Osteoblast (primary cell): Measurements from ENCODE around the gene ALX3. TPM values are rescaled to one million over a fixed set of nuclear protein-coding genes. Genes with fewer than 3 reads are reported as not detected.

Experiments used
- DNase-seq: peaks from one replicate; pipeline ENCODE4 v3.0.0; 2011; ENCODE audit warnings: low spot score, mixed read lengths; ENCODE audit not compliant: insufficient read length; ENCODE audit errors: missing footprints
- H2AFZ ChIP-seq: 2 replicates; pipeline ENCODE4 v1.6.0; 2011; ENCODE audit warnings: mild to moderate bottlenecking, low read length
- H3K27ac ChIP-seq: 2 replicates; pipeline ENCODE4 v1.5.1; 2011; ENCODE audit warnings: mild to moderate bottlenecking, low read depth, low read length, moderate library complexity
- H3K27me3 ChIP-seq: 2 replicates; pipeline ENCODE4 v1.6.0; 2012; ENCODE audit warnings: mild to moderate bottlenecking, control low read depth, inconsistent platforms, low read length, moderate library complexity; ENCODE audit not compliant: insufficient read depth
- H3K36me3 ChIP-seq: 2 replicates; pipeline ENCODE4 v1.5.1; 2011; ENCODE audit warnings: mild to moderate bottlenecking, low read length, control low read depth, moderate library complexity; ENCODE audit not compliant: insufficient read depth
- H3K4me1 ChIP-seq: 2 replicates; pipeline ENCODE4 v1.5.1; 2011; ENCODE audit warnings: mild to moderate bottlenecking, low read length, control low read depth, moderate library complexity; ENCODE audit not compliant: insufficient read depth
- H3K4me2 ChIP-seq: 2 replicates; pipeline ENCODE4 v1.6.0; 2011; ENCODE audit warnings: mild to moderate bottlenecking, low read length; ENCODE audit not compliant: insufficient read depth
- H3K4me3 ChIP-seq: fragments of 200-600 bp; sonication (generic); 3 replicates; pipeline ENCODE4 v1.5.1; 2012; ENCODE audit warnings: mild to moderate bottlenecking, low read length, inconsistent platforms; ENCODE audit not compliant: insufficient read depth
- H3K79me2 ChIP-seq: 2 replicates; pipeline ENCODE4 v1.6.0; 2012; ENCODE audit warnings: mild to moderate bottlenecking, low read length, control low read depth, inconsistent platforms; ENCODE audit not compliant: insufficient read depth
- H3K9me3 ChIP-seq: 2 replicates; pipeline ENCODE4 v1.5.1; 2011; ENCODE audit warnings: low read depth, low read length, control low read depth
- H4K20me1 ChIP-seq: 2 replicates; pipeline ENCODE4 v1.6.0; 2012; ENCODE audit warnings: mild to moderate bottlenecking, low read length, control low read depth; ENCODE audit not compliant: insufficient read depth
- total RNA-seq: library from RNA; depleted of rRNA; stranded (reverse); fragments of >200 nt; gene quantifications from 2 replicates; pipeline ENCODE4 v1.2.3, GENCODE V29; 2012
- TF ChIP-seq, protein P1 (sequence below): IDR thresholded peaks from 2 replicates; pipeline ENCODE4 v1.5.1; 2011; ENCODE audit warnings: mild to moderate bottlenecking, low read depth, low read length, moderate library complexity; ENCODE audit errors: extremely low read depth

Gene ALX3
- total RNA-seq, 1 donor, result not detected

DNA sequence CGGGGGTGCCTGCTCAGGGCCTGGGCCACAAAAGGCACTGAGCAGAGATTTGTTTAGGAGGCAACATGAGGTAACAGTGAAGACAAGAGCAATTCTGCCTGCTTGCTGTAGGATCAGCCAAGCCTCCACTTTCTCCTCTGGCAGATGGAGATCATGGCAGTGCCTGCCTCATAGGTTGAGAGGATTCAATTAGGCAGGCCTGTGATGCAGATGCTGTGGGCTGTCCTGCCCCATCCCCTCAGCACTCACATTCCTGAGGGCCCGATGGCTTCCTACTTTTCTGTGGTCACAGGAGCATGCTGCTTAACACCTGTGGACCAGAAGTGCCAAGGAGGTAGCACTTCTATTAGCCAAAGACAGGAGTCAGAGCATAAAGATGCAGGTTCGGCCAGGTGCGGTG is 40.6 kb upstream of the ALX3 start:
- Histone ChIP-seq H3K79me2 (no peaks in the 10 kb centered on the region), H3K27me3 (peaks cover 26% of the 10 kb centered on the region), H3K36me3 (no peaks in the 10 kb centered on the region), H3K9me3 (no peaks in the 10 kb centered on the region), H3K4me3 (no peak overlapping the region), H2AFZ (no peak overlapping the region), H3K4me1 (peaks cover 6% of the 10 kb centered on the region), H4K20me1 (no peaks in the 10 kb centered on the region), H3K4me2 (no peak overlapping the region), H3K27ac (no peak overlapping the region)
- TF ChIP-seq, protein P1, sequence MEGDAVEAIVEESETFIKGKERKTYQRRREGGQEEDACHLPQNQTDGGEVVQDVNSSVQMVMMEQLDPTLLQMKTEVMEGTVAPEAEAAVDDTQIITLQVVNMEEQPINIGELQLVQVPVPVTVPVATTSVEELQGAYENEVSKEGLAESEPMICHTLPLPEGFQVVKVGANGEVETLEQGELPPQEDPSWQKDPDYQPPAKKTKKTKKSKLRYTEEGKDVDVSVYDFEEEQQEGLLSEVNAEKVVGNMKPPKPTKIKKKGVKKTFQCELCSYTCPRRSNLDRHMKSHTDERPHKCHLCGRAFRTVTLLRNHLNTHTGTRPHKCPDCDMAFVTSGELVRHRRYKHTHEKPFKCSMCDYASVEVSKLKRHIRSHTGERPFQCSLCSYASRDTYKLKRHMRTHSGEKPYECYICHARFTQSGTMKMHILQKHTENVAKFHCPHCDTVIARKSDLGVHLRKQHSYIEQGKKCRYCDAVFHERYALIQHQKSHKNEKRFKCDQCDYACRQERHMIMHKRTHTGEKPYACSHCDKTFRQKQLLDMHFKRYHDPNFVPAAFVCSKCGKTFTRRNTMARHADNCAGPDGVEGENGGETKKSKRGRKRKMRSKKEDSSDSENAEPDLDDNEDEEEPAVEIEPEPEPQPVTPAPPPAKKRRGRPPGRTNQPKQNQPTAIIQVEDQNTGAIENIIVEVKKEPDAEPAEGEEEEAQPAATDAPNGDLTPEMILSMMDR, result no peak
- no peak for DNase-seq

DNA sequence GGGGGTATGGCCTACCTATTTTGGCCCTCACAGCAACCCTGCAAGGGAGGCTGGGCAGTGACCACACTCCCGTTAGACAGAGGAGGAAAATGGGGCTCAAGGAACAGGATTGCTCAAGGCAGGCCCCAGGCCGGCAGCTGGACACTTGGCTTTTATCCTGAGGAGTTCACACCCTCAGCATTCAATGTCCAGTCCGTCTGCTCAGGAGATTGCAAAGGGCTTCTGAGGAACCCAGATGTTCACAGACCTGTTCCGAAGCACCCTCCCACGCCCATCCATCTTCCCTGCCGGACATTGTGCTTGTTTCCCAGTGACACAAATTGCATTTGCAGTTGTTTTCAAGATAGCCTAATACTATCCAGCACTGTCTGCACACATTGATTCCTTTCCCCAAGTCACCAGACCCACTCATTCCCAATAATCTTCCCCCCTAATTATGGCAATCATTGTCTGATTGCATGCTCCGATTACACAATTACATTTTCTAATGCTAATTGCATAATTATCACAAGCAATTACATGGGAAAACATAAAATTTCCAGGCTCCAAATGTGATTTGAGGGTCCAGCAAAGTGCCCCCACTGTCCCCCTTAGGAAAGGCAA is 37.5 kb upstream of the ALX3 start:
- H3K4me2 ChIP-seq, result no peak overlapping the region

DNA sequence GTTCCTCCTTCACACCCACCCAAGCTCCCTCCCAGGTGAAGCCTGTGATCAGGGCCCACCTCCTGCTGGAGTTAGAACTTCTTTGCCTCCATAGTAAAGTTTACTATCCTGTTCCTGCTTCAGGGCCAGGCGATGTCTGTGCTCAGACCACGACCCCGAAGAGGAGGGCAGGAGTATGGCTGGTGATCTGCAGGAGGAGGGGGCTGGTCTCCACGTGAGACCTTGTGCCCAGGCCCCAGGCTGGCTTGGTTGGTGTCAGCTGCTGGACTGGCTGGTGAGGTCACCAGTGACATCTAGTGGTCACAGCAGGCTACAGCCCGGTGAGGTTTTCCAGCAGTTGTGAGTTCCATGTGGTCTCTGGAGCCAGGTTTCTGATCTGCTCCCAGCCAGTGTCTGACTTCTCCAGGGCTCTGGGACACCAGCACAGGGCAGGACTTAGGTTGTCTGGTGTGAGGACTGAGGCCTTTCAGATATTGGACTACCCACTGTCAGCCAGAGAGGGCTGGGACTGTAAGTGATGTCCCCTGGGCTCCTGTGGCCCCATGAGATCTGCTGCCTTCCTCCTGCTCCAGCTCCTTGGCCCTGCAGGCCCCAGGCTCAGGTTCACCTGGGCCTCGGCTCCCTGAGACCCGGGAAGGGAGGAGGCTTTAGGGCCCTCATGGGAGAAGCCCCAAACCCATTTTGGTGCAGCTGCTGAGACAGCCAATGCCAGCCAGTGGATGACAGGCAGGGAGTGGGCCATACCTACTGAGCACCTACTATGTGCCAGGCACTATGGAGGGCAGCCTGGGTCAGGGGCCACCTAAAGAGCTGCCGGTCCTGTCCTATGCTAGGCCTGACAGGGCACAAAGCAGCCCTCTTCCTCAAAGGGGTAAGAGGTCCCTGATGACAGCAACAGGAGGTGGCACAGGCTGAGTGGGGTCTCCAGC is 35.8 kb upstream of the ALX3 start:
- DNase-seq, result peak; percentile 97
- no peaks in the 10 kb centered on the region for H3K36me3 ChIP-seq

More for the DNA sequence above, 37.5 kb upstream of the ALX3 start:
- H3K9me3 ChIP-seq, result no peaks in the 10 kb centered on the region
- no peaks in the 10 kb centered on the region for H3K36me3 ChIP-seq
- H3K4me3 ChIP-seq, result no peak overlapping the region
- no peaks in the 10 kb centered on the region for H3K79me2 ChIP-seq
- H3K27ac ChIP-seq, result no peak overlapping the region
- H4K20me1 ChIP-seq, result no peaks in the 10 kb centered on the region
- TF ChIP-seq, protein P1, result no peak
- DNase-seq, result no peak
- no peak overlapping the region for H2AFZ ChIP-seq
- peaks cover 4% of the 10 kb centered on the region for H3K27me3 ChIP-seq
- H3K4me1 ChIP-seq, result peaks cover 6% of the 10 kb centered on the region

More for the DNA sequence above, 35.8 kb upstream of the ALX3 start:
- TF ChIP-seq, protein P1, result peak; percentile 94
- Histone ChIP-seq H4K20me1 (no peaks in the 10 kb centered on the region), H2AFZ (peak overlapping the region; percentile 14), H3K27me3 (no peaks in the 10 kb centered on the region), H3K4me3 (no peak overlapping the region), H3K4me1 (peaks cover 17% of the 10 kb centered on the region), H3K79me2 (no peaks in the 10 kb centered on the region), H3K9me3 (no peaks in the 10 kb centered on the region), H3K27ac (no peak overlapping the region), H3K4me2 (no peak overlapping the region)
